ENCODE data around the gene TAB2. TPM values are rescaled to one million over a fixed set of nuclear protein-coding genes. Genes with fewer than 3 reads are reported as not detected.

Gene TAB2
- total and polyA plus RNA-seq, 2 donors (not counting 3 experiments of a cell fraction or from before 2014, with no cell fraction given) = 26.0 to 37.4 TPM

- CTCF ChIA-PET = interaction anchor here (0.7 to 6.0 kb wide), 7 partner anchors 9 to 59 kb away, joined by 3 to 49 read pairs (median 4); no protein-coding TSS in a partner anchor
Observed at GRCh38 chr6:149334201-149334600, 16.7 kb downstream of the TAB2 start.

GRCh38 chr6:149334682-149335160, 17.2 kb downstream of the TAB2 start:
- H3K9me1 ChIP-seq (replicated peaks; ENCODE audit: control insufficient read depth, extremely low read depth, insufficient read depth, low read length) = no peaks in the 10 kb centered on the region
- ChIA-PET POLR2A (interaction anchor here (0.6 to 1.0 kb wide), 3 partner anchors 15 to 16 kb away, joined by 3 to 9 read pairs (median 6); no protein-coding TSS in a partner anchor), CTCF (interaction anchor here (0.8 to 6.0 kb wide), 7 partner anchors 10 to 59 kb away, joined by 3 to 49 read pairs (median 5); partner anchors contain the start of gene TAB2)
- peaks cover 18% of the 10 kb centered on the region for H4K20me1 ChIP-seq (replicated peaks; ENCODE audit: control insufficient read depth, extremely low read depth, insufficient read depth, low read length)
- FAIRE-seq = peak; percentile 94
- dilution Hi-C loops (cut with MboI; ENCODE audit: extremely low pct_ligation_motif_present, low sequenced_read_pairs) = no loop called here
- no peak for TF ChIP-seq CTCF (IDR thresholded peaks at IDR 0.05; ENCODE audit: extremely low read depth in 1 of 2, insufficient read depth in 1 of 2, low read depth in 1 of 2, low read length in 2 of 2)
- no peak for TF ChIP-seq MAX (IDR thresholded peaks at IDR 0.05; ENCODE audit: insufficient read depth, insufficient read length)
- TF ChIP-seq GATA2 (IDR thresholded peaks at IDR 0.05; ENCODE audit: insufficient read depth, insufficient read length, low read depth, low read length) = no peak
- no peak for TF ChIP-seq EZH2 (IDR thresholded peaks at IDR 0.05; ENCODE audit: borderline replicate concordance, low read depth, low read length, severe bottlenecking)
- TF ChIP-seq POLR2A (IDR thresholded peaks at IDR 0.05; ENCODE audit: low read depth, low read length) = no peak
- TF ChIP-seq MYC (IDR thresholded peaks at IDR 0.05; ENCODE audit: low read depth, low read length) = no peak
- TF ChIP-seq JUN (IDR thresholded peaks at IDR 0.05; ENCODE audit: borderline replicate concordance, insufficient read depth, insufficient read length, low read depth) = peak; percentile 46
- TF ChIP-seq POLR2AphosphoS5 (IDR thresholded peaks at IDR 0.05; ENCODE audit: insufficient read depth, low read depth, low read length) = no peak
- TF ChIP-seq FOS (IDR thresholded peaks at IDR 0.05; ENCODE audit: borderline replicate concordance, insufficient read depth, low read length) = peak; percentile 56
- peak overlapping the region; percentile 43 for H3K9ac ChIP-seq (replicated peaks; ENCODE audit: extremely low read depth, insufficient read depth, low read length)
- H3K4me3 ChIP-seq (replicated peaks in 1 of 3; ENCODE audit: insufficient read depth in 1 of 3, low read depth in 1 of 3, low read length in 3 of 3) = no peak overlapping the region
- no peaks in the 10 kb centered on the region for H3K9me3 ChIP-seq (replicated peaks; ENCODE audit: control insufficient read depth, insufficient read depth, low read length)
- H3K79me2 ChIP-seq (ENCODE audit: control insufficient read depth, insufficient read depth, low read length) = peaks cover 95% of the 10 kb centered on the region
- H3K27ac ChIP-seq (ENCODE audit: insufficient read depth, low read depth, low read length) = peak overlapping the region; percentile 70
- peaks cover 43% of the 10 kb centered on the region for H3K4me1 ChIP-seq (ENCODE audit: control insufficient read depth, extremely low read depth, insufficient read depth, low read length)
- H3K27me3 ChIP-seq (ENCODE audit: control insufficient read depth in 2 of 2, insufficient read depth in 2 of 2, low read length in 2 of 2) = no peaks in the 10 kb centered on the region
- H2AFZ ChIP-seq (ENCODE audit: low read depth, low read length) = no peak overlapping the region
- TSS peak; percentile 57 for BruUV-seq (replicated peaks)
- no peaks in the 10 kb centered on the region for H3K36me3 ChIP-seq (ENCODE audit: control insufficient read depth in 2 of 2, extremely low read depth in 1 of 2, insufficient read depth in 2 of 2, low read length in 2 of 2)
- DNase-seq (ENCODE audit: low read depth, low spot score) = peak; percentile 83
- peak overlapping the region; percentile 83 for H3K4me2 ChIP-seq (ENCODE audit: insufficient read depth, low read length)
- intact Hi-C loops (cut with micrococcal nuclease) = loop anchor here (1.0 to 10.0 kb wide), 2 partner anchors 16 to 210 kb away; partner anchors contain the start of gene PPIL4

More at GRCh38 chr6:149334201-149334600, 16.7 kb downstream of the TAB2 start:
- H2AFZ ChIP-seq (ENCODE audit: low read depth, low read length) = no peak overlapping the region
- FAIRE-seq (no peak), DNase-seq (ENCODE audit: low read depth, low spot score) (peak; percentile 64)
- no peak for TF ChIP-seq JUN (IDR thresholded peaks at IDR 0.05; ENCODE audit: borderline replicate concordance, insufficient read depth, insufficient read length, low read depth)
- TF ChIP-seq FOS (IDR thresholded peaks at IDR 0.05; ENCODE audit: borderline replicate concordance, insufficient read depth, low read length) = peak; percentile 9
- TF ChIP-seq POLR2A (IDR thresholded peaks at IDR 0.05; ENCODE audit: low read depth, low read length) = no peak
- no peak for TF ChIP-seq MYC (IDR thresholded peaks at IDR 0.05; ENCODE audit: low read depth, low read length)
- TF ChIP-seq GATA2 (IDR thresholded peaks at IDR 0.05; ENCODE audit: insufficient read depth, insufficient read length, low read depth, low read length) = peak; percentile 81
- H3K4me3 ChIP-seq (replicated peaks in 1 of 3; ENCODE audit: insufficient read depth in 1 of 3, low read depth in 1 of 3, low read length in 3 of 3) = no peak overlapping the region
- POLR2A ChIA-PET = interaction anchor here (0.6 to 1.5 kb wide), 3 partner anchors 15 to 16 kb away, joined by 4 to 9 read pairs (median 6); partner anchors contain the start of gene TAB2
- no peaks in the 10 kb centered on the region for H3K27me3 ChIP-seq (ENCODE audit: control insufficient read depth in 2 of 2, insufficient read depth in 2 of 2, low read length in 2 of 2)
- dilution Hi-C loops (cut with MboI; ENCODE audit: extremely low pct_ligation_motif_present, low sequenced_read_pairs) = no loop called here
- intact Hi-C loops (cut with micrococcal nuclease) = loop anchor here (1.0 to 10.0 kb wide), 2 partner anchors 16 to 211 kb away; partner anchors contain the start of gene PPIL4
- H3K4me1 ChIP-seq (ENCODE audit: control insufficient read depth, extremely low read depth, insufficient read depth, low read length) = peaks cover 43% of the 10 kb centered on the region
- peaks cover 96% of the 10 kb centered on the region for H3K79me2 ChIP-seq (ENCODE audit: control insufficient read depth, insufficient read depth, low read length)
- no peaks in the 10 kb centered on the region for H3K9me1 ChIP-seq (replicated peaks; ENCODE audit: control insufficient read depth, extremely low read depth, insufficient read depth, low read length)
- no peaks in the 10 kb centered on the region for H3K9me3 ChIP-seq (replicated peaks; ENCODE audit: control insufficient read depth, insufficient read depth, low read length)
- H3K27ac ChIP-seq (ENCODE audit: insufficient read depth, low read depth, low read length) = peak overlapping the region; percentile 70
- peak overlapping the region; percentile 83 for H3K4me2 ChIP-seq (ENCODE audit: insufficient read depth, low read length)
- no TSS peak for BruUV-seq (replicated peaks)
- H3K36me3 ChIP-seq (ENCODE audit: control insufficient read depth in 2 of 2, extremely low read depth in 1 of 2, insufficient read depth in 2 of 2, low read length in 2 of 2) = no peaks in the 10 kb centered on the region
- peaks cover 18% of the 10 kb centered on the region for H4K20me1 ChIP-seq (replicated peaks; ENCODE audit: control insufficient read depth, extremely low read depth, insufficient read depth, low read length)
- H3K9ac ChIP-seq (replicated peaks; ENCODE audit: extremely low read depth, insufficient read depth, low read length) = peak overlapping the region; percentile 43

All from endothelial cell of umbilical vein (primary cell).